AG04450 (cell line): ENCODE data around the gene PC. TPM values are rescaled to one million over a fixed set of nuclear protein-coding genes. Genes with fewer than 3 reads are reported as not detected.

ENCODE experiments used
- CTCF ChIA-PET: fragments of 300-600, 350-600 bp; formaldehyde crosslinking; extraction: SDS; loops from one replicate; lab custom pipeline; 2022; ENCODE audit warnings: antibody characterized with exemption, inconsistent platforms; lab: Charles Lee
- POLR2A ChIA-PET: fragments of 350-600 bp; formaldehyde crosslinking; extraction: SDS; loops from one replicate; lab custom pipeline; 2021; ENCODE audit warnings: antibody characterized with exemption, inconsistent platforms; lab: Yijun Ruan, JAX
- DNase-seq: peaks from one replicate; pipeline ENCODE4 v3.0.0-alpha.2; 2011; ENCODE audit warnings: low read depth, low spot score
- H3K27ac ChIP-seq: one replicate; pipeline ENCODE4 v1.5.1; 2012; ENCODE audit warnings: low read depth, low read length, control low read depth
- H3K27me3 ChIP-seq: one replicate; pipeline ENCODE4 v1.6.0; 2012; ENCODE audit warnings: low read length; ENCODE audit not compliant: control insufficient read depth, insufficient read depth
- H3K4me3 ChIP-seq: 2 replicates; pipeline ENCODE4 v1.5.1; 2011; ENCODE audit warnings: mild to moderate bottlenecking, low read depth, low read length, control low read depth
- H3K9me3 ChIP-seq: 2 replicates; pipeline ENCODE4 v1.5.1; 2012; ENCODE audit warnings: low read length; ENCODE audit not compliant: control insufficient read depth, insufficient read depth
- polyA plus RNA-seq: library from polyadenylated mRNA; depleted of rRNA; stranded (reverse); fragments of >200 nt; gene quantifications from 2 replicates; pipeline ENCODE4 v1.2.3, GENCODE V29; 2011
- TF ChIP-seq, protein P1 (sequence below): IDR thresholded peaks from 2 replicates; pipeline ENCODE4 v1.5.1; 2011; ENCODE audit warnings: low read depth, low read length, control low read depth, inconsistent platforms

The PC gene
- polyA plus RNA-seq, 1 experiment: 12.1 TPM

- ChIA-PET CTCF (no interaction called here), POLR2A (no interaction called here)
- TF ChIP-seq, protein P1, sequence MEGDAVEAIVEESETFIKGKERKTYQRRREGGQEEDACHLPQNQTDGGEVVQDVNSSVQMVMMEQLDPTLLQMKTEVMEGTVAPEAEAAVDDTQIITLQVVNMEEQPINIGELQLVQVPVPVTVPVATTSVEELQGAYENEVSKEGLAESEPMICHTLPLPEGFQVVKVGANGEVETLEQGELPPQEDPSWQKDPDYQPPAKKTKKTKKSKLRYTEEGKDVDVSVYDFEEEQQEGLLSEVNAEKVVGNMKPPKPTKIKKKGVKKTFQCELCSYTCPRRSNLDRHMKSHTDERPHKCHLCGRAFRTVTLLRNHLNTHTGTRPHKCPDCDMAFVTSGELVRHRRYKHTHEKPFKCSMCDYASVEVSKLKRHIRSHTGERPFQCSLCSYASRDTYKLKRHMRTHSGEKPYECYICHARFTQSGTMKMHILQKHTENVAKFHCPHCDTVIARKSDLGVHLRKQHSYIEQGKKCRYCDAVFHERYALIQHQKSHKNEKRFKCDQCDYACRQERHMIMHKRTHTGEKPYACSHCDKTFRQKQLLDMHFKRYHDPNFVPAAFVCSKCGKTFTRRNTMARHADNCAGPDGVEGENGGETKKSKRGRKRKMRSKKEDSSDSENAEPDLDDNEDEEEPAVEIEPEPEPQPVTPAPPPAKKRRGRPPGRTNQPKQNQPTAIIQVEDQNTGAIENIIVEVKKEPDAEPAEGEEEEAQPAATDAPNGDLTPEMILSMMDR: no peak
- Histone ChIP-seq H3K27ac (no peak overlapping the region), H3K9me3 (peaks cover 6% of the 10 kb centered on the region; the same call in 1 of the 2 replicates), H3K27me3 (no peaks in the 10 kb centered on the region), H3K4me3 (no peak overlapping the region)
- no peak for DNase-seq
Measured at GRCh38 chr11:66860449-66860831, 97.7 kb downstream of the PC start.

GRCh38 chr11:66859686-66860448 lies 98.3 kb downstream of the PC start:
- TF ChIP-seq, protein P1: no peak
- H3K27me3 ChIP-seq: no peaks in the 10 kb centered on the region
- CTCF ChIA-PET: interaction anchor here (0.6 kb wide), 1 partner anchor 584 kb away, joined by 3 read pairs; no protein-coding TSS in a partner anchor
- no peak overlapping the region for H3K4me3 ChIP-seq
- DNase-seq: no peak
- H3K9me3 ChIP-seq: peaks cover 6% of the 10 kb centered on the region; the same call in 1 of the 2 replicates
- no peak overlapping the region for H3K27ac ChIP-seq
- POLR2A ChIA-PET: no interaction called here

- DNase-seq: no peak
- POLR2A ChIA-PET: no interaction called here
- no peak overlapping the region for H3K4me3 ChIP-seq
Measured at GRCh38 chr11:66858939-66859685, 99.1 kb downstream of the PC start.

DNA sequence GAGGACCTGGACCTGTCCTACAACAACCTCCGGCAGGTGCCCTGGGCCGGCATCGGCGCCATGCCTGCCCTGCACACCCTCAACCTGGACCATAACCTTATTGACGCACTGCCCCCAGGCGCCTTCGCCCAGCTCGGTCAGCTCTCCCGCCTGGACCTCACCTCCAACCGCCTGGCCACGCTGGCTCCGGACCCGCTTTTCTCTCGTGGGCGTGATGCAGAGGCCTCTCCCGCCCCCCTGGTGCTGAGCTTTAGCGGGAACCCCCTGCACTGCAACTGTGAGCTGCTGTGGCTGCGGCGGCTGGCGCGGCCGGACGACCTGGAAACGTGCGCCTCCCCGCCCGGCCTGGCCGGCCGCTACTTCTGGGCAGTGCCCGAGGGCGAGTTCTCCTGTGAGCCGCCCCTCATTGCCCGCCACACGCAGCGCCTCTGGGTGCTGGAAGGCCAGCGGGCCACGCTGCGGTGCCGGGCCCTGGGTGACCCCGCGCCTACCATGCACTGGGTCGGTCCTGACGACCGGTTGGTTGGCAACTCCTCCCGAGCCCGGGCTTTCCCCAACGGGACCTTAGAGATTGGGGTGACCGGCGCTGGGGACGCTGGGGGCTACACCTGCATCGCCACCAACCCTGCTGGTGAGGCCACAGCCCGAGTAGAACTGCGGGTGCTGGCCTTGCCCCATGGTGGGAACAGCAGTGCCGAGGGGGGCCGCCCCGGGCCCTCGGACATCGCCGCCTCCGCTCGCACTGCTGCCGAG lies 99.8 kb downstream of the PC start:
- no peak for DNase-seq
- no peaks in the 10 kb centered on the region for H3K27me3 ChIP-seq
- TF ChIP-seq, protein P1: no peak
- H3K4me3 ChIP-seq: no peak overlapping the region
- CTCF ChIA-PET: no interaction called here
- POLR2A ChIA-PET: no interaction called here
- no peak overlapping the region for H3K27ac ChIP-seq
- peaks cover 6% of the 10 kb centered on the region; the same call in 1 of the 2 replicates for H3K9me3 ChIP-seq

More at GRCh38 chr11:66858939-66859685, 99.1 kb downstream of the PC start:
- CTCF ChIA-PET: interaction anchor here (0.6 kb wide), 1 partner anchor 585 kb away, joined by 3 read pairs; no protein-coding TSS in a partner anchor
- Histone ChIP-seq H3K9me3 (peaks cover 6% of the 10 kb centered on the region; the same call in 1 of the 2 replicates), H3K27me3 (no peaks in the 10 kb centered on the region), H3K27ac (no peak overlapping the region)
- TF ChIP-seq, protein P1: no peak
